HG02885 (cell line): Measurements from ENCODE around the gene FOXN3.
"Not testable (repeated sequence)": the region's sequence is repeated elsewhere in the genome, so short reads cannot be mapped to it uniquely, and the experiment has no call there.

ENCODE experiments used
- ATAC-seq: cut with Tn5 transposase; IDR thresholded peaks from one replicate; pipeline ENCODE4 v1.9.1; 2021; ENCODE audit warnings: mild to moderate bottlenecking; ENCODE audit not compliant: unreplicated experiment, poor library complexity

FOXN3 gene

DNA sequence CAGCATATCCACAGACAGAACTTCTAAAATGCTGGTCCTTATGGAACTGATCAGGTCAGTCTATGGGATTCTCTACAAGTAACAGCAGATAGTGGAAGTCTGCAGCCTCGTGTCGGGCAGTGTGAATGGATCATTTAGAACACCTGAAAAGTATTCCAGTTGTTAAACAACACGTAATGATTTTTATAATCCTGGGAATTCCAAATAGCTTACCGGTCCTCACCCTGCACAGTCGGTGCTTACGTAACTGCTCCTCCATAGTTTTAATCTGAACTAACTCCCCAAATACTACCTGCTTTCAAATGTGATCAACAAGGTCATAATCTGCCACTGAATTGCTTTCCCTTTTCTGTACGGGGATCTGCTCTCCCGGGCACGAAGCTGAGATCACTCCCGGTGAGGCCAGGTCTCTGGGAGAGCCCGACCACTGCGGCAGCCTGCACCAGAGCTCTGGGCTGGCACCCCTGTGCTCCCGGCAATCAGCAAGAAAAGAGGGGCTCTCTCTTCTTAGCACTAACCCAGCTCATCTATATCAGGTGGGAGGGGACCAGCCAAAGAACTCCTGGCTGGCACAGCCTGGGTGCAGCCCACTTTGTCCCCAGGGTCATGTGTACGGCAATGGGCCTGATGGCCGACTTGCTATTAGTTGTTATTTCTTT is 157.0 kb downstream of the FOXN3 start:
- ATAC-seq, result no peak

DNA sequence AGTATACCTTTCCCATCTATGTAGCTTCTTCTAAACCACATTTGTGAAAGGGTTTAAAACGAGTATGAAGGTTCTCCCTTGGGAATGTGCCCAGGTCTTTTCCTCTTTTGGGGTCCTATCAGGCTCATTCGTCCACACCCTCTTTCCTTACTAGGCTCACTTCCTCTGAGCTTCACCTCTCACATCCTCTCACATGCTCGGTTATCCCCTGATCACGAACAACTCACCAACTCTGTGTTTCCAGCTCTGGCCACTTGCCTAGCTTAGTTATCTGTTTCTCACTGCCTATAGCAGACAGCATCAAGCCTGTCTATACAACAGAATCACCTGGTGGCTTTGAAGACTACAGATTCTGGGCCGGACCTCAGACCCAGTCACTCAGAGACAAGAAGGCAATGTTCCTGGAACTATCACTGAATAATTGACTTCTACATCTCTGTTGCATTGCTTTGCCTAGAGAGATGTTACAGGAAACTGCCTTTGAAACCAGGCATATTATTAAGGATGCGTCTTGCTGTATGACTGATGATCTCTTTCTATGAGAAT is 158.2 kb downstream of the FOXN3 start:
- ATAC-seq, result peak; percentile 66

DNA sequence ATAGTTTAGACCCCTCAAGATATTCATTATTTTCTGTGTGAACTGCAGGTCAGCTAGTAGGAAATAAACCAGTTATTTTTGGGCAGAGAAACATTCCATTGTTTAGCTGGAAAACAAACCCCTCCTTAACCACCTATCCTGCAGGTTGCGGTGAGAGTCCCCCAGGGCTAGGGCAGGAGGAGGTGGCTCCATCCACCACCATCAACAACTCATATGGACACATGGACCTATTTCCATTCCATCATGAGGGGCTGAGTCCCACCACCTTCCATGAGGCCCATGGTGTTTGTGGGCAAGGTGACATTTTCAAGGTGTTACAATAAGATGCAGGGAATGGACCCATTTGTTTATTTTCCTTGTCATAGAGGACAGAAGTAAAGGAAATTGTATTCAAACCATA is 160.1 kb downstream of the FOXN3 start:
- no peak for ATAC-seq

DNA sequence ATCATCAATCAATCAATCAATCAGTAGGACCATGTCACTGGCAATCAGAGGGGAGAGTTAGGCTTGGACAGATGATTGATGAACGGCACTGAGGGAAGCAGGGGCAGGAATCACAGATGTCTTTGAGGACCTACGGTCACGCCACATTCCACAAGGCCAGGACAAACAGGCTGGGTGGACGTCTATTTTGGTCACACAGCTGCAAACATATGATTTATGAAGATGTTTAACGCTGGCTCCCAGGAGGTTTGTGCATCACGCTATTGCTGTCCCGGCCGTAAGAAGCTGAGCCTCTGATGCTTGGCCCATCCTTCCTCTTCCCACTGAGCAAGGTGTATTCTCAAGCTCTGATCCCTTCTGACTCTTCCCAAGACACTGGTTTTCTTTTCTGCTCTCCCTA is 160.8 kb downstream of the FOXN3 start:
- no peak for ATAC-seq

DNA sequence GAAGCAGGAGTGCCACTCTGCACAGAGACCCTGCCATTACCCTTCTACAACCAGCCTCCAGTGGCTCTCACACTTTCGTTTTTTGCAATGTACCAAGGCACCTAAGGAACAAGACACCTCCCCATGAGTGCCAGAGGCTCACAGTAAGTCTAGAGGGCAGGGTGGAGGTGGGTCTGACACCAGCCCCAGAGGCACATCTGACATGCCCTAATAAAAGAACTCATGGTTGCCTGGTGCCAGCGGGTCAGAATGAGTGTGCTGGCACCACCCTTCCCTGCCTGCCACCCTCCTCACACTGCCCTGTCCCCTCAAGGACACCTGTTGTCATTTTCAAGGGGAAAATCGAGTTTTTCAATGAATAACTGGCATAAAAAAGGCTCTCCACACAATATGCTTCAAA is 161.2 kb downstream of the FOXN3 start:
- no peak for ATAC-seq

DNA sequence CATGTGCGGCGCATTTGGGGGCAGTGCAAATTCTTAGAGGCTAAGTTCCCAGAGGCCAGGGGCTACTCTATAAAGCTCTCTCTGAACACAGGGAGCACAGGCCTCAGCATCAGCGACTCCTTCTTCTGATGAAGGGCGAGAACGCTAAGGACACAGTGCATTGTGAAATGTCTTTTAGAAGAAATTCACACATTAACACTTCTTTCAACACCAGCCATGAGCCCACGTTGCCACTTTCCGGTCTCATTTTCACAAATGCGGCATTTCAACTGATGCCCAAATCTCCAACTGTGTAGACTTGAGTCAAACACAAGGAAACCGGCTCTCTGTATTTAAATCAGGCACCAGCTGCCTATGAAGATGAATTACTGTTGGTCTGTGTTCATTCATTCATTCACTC is 162.0 kb downstream of the FOXN3 start:
- ATAC-seq, result no peak

DNA sequence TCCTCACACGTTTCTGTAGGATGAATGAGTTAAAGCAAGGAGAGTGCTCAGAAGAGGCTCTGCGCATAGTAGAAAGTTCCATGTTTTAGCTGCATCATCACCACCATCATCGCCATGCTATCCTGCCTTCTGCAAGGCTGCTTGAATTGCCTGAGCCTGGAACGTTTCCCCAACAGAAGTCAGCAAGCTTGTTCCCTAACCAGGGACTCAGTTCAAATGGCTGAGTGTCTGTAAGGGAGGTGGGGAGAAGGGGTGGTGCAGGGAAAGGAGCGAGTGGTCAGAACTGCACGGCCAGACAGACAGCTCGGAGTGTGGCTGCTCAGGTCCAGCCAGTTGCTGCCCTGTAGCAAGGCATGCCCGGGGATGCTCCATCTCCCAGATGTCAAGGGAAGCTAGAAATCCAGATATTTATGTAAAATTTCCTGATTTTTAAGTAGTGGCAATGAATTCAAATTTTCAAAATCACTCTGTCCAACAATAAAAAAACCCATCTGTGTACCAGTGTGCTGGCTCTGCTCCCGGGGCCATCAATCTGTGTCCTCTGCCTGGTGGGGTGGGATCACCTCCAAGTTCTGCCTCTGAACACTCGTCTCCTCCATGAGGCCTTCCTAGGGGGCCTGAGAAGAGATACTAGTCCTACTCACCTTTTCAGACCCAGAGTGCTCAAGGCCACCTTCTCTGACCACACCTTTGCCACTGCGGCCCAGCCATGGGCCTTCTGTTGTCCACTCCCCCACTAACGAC is 162.7 kb downstream of the FOXN3 start:
- no peak for ATAC-seq

DNA sequence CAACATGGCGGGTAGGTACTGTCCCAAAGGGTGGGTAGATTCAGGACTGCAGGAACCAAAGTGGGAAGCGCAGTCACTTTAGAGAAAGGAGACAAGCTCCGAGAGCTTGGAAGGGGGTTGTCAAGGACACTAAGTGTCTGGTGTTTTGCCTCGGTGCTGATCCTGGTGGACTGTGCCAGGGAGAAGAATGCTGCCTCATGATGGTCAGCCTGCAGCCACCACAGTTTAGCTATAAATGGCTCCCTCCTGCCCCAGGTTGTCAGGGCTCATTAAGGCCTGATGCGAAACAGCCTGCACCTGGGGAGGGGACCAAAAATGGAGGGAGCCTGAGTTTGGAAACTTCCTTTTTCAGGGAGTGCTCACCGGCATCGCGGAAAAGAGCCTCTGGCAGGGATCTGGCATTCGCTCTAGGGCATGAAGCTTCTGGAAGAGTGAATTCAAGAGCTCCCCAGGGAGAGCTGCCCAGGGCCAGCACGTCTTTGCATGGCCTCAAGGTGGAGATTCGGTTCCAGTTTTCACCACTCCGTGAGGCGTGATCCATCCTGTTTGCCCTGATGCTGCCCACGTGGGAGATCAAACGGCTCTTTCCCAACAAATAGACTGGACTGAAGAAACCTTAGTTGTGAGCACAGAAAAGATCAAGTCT is 164.0 kb downstream of the FOXN3 start:
- ATAC-seq, result no peak

DNA sequence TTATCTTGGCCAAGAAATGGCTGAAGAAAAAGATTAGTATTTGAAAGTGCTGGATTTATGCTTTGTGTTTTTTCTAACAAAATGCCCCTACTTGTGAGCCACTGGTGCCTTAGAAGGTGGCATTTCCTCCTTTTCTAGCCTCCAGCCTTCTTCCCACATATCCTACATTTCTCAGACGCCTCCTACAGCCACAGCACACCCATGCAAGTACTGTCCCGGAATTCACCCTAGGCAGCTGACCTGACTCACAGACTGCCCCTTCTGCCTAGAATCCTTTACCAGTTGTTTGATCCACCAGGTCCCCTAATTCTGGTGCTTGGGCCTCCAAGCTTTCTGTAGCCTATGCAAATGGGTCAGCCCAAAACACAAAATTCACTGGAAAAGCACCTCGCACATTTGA is 166.0 kb downstream of the FOXN3 start:
- no peak for ATAC-seq

DNA sequence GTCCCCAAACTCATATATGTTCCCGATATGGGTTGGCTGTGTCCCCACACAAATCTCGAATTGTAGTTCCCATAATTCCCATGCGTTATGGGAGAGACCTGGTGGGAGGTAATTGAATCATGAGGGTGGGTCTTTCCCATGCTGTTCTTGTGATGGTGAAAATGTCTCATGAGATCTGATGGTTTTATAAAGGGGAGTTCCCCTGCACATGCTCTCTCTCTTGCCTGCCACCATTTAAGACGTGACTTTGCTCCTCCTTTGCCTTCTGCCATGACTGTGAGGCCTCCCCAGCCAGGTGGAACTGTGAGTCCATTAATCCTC is 166.4 kb downstream of the FOXN3 start:
- not testable (repeated sequence) for ATAC-seq

DNA sequence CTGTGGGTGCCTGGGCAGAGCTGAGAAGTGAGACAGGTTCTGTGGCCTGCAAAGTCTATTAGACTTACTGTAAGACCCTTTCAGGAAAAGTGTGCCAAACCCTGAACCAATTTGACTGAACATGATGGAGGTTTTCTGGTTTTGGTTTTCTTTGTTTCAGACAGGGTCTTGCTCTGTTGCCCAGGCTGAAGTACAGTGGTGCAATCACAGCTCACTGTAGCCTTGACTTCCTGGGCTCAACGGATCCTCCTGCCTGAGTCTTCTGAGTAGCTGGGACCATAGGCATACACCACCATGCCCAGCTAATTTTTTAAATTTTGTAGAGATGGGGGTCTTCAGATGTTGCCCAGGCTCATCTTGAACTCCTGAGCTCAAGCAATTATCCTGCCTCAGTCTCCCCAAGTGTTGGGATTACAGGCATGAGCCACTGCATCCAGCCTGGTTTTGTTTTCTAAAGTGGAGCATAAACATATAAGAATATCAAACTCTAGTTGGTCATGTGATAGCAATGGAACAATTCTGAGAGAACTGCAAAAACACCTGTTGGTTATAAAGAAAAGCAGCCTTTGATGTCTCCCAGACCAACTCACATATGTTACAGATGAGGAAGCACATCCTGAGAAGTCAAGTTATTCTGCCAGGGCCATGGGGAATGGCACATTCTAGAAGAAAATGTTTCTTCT is 166.9 kb downstream of the FOXN3 start:
- no peak for ATAC-seq

DNA sequence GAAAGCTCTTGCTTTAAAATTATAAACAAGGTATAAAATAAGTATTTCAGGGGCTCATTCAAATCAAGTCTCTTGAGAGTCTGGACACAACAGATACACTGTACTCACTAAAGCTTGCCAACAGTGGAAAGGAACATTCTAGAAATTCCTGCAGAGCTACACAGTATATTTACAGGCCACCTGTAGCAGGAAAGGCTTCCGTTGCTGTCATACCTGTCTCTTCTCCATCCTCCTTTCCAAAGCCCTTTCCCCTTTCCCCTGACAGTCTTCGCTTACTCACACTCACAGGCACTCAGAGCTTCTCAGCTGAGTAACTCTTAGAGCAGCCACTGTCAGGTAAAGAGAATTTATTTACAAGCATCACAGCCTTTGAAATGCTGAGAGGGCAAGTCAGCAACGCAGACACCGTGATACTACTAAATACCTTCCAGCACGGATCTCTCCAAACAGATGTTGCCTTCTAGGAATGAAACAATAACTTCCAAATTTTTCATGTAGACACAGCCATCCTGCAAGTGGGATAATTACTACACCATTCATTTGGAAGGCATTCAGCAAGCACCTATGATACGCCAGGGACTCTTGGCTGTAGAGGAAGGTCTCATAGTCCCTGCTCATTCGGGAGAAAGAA is 167.9 kb downstream of the FOXN3 start:
- ATAC-seq, result no peak

DNA sequence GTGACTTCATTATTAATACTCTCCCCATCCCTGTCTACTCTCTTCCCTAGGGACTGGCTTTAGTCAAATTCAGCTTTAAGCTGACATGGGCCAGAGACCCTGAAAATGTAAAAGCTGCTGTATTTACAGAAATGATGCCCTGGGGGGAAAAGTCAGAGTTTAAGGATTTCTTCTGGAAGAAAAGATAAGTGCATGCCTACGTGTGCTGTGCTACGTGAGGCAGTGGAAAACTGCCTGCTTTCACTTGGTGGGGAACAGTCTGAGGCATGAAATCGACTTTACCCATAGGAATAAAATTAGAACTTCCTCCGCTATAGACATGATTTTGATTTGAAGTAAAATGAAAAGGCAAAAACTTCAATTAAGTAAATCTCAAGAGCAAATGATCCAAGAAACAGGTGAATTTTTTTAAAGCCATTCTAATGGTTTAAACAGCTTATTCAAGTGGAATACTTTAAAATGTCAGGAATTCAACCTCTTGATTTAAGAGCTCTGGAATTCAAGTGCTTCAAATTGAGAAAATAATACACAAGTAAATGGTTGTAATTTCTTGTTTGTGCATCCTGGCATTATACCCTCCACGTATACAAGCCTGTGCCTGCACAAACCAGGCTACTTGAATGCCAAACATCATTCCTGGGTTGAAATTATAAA is 168.5 kb downstream of the FOXN3 start:
- no peak for ATAC-seq

DNA sequence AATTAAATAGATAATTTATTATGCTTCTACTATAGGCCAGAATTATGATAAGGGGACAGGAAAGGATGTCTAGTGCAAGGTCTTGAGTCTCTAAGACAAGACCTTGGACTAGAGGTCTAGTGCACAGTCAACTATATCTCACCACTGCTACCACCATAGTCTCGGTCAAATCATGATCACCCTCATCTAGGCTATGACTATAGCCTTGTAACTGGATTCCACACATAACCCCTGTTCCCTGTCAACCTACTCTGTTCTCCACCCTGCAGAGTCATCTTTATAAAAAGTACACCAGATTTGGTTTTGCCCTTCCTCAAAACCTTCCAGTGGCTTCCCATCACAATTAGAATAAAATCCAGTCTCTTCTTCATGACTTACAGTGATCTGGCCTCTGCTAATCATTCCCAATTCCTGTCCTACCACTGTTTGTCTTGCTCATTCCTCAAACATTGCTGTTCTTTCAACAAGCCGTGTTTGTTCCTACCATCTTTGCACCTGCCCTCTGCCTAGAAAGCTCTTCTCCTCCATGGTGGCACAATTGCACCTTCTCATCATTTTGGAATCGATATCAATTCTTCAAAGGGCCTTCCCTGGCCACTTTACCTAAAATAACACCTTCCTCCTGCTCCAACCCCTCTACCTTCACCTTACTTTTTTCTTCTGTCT is 169.4 kb downstream of the FOXN3 start:
- ATAC-seq, result no peak

DNA sequence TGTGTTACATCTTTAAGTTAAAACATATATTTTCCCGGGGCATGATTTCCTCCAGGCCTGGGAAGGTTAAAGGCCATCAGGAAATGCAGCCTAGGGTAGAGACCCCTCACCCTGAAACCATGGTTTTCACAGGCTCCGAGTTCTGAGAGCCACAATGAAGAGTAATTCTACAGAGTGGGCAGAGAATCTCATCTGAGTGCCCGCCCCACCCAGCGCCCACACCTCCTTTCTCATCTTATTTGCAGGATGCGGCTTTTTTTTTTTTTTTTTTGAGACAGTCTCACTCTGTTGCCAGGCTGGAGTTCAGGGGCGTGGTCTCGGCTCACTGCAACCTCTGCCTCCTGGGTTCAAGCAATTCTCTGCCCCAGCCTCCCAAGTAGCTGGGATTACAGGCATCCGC is 170.7 kb downstream of the FOXN3 start:
- ATAC-seq, result no peak

DNA sequence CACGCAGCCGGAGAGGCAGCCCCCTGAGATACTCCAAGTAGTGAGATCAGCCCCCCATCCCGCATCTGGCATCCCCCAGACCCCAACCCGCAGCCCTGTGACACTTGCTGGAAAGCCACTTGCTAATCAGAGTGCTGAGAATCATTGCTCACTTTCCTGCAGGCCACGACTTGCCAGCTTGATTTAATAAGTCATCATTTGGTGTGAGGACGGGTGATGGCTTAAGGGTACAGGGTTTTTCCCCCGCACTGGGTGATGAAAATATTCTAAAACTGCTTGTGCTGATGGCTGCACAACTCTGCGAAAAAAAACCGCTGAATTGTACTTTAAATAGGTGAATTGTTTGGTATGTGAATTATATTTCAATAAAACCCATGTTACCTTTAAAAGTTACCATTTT is 171.2 kb downstream of the FOXN3 start:
- no peak for ATAC-seq

DNA sequence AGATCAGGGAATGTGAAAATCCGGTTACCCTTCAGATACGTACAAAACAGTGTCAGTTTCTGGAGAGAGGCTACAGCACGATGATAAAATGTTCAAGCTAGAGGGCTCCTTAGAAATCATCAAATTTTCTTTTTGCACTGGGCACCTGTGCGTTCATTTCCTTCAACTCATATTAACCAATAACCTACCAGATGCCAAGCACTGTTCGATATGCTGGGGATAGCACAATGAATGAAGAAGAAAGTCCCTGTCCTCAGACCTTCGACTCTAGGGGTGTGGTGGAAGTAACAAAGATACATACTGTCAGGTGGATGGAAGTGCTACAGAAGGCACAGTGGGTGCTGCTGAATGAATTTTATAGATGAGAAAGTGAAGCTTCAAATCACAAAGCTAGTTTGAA is 172.3 kb downstream of the FOXN3 start:
- no peak for ATAC-seq

DNA sequence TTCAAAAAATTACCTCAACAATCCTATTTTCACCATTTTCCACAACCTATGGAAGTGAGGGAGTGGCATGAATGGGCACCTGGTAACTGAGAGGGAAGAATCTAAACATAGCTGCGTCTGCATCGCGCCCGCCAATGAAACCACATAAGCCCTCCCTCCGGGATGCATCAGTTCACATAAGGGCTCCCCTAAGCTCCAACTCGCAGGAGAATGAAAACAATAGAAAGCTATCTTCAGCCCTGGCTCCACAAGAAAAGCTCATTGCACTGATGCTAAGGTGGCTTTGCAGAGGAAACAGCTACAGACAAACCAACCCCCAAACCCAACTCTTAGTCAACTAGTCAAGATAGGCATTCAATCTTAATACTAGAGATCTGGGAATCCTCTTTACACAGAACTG is 173.3 kb downstream of the FOXN3 start:
- ATAC-seq, result no peak

DNA sequence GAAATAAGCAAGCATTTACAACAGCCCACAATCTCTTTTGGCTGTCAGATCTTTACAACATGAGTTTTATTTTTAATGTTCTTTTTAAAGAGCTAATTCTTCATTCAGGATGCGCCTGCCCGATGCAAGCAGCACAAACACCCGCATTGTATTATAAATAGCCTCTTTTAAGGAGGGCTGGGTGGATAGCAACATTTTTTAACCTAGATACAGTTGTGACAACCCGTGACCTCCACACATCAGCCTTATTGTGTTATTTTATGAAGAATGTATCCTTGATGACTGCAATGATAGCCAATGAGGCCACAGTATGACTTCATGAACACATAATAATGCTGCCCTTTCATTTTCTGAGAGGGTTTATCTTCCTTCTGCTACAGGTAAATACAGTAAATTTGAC is 173.7 kb downstream of the FOXN3 start:
- ATAC-seq, result no peak
